Hepatocyte (in vitro differentiated cells): Measurements from ENCODE around the gene ECT2.

Experiments
- CTCF ChIP-seq: fragments of 200-600 bp; sonication (generic); IDR thresholded peaks from 2 replicates; pipeline ENCODE4 v1.5.1; 2016; ENCODE audit warnings: antibody characterized with exemption, mild to moderate bottlenecking; ENCODE audit not compliant: poor library complexity
- EZH2phosphoT487 ChIP-seq: fragments of 200-600 bp; sonication (generic); IDR thresholded peaks from one replicate; pipeline ENCODE4 v1.6.1; 2018; ENCODE audit warnings: antibody characterized with exemption, mild to moderate bottlenecking, low read depth, moderate library complexity; ENCODE audit not compliant: unreplicated experiment, severe bottlenecking

DNA sequence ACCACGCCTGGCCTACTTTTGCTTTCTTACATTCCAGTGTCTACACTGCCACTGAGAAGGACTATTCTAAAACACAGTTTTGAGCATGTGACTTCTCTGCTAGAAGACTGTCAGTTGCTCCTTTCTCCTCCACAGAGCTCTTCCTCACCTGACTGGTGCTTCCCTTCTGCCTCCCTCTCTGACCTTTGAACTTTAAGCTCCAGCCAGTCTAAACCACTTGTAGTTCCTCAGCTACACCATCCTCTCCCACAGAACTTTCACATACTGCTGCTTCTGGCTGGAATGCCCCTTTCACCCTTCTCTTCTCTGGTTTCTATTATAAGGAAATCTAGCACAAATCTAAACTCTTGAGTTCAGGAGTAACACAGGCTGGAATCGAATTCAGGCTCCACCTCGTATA lies 48.8 kb upstream of the ECT2 start:
- TF ChIP-seq CTCF, result no peak
- TF ChIP-seq EZH2phosphoT487, result no peak
